ENCODE measurements around the gene TPRG1. TPM values are rescaled to one million over a fixed set of nuclear protein-coding genes. Genes with fewer than 3 reads are reported as not detected.

TPRG1 gene
- polyA plus RNA-seq, 1 experiment, result 0.42 TPM

- POLR2A ChIA-PET, result no interaction called here
- no peaks in the 10 kb centered on the region for H3K9me3 ChIP-seq (ENCODE audit: control insufficient read depth, insufficient read depth, low read length)
Observed at GRCh38 chr3:189304465-189305351, 132.9 kb downstream of the TPRG1 start.

DNA sequence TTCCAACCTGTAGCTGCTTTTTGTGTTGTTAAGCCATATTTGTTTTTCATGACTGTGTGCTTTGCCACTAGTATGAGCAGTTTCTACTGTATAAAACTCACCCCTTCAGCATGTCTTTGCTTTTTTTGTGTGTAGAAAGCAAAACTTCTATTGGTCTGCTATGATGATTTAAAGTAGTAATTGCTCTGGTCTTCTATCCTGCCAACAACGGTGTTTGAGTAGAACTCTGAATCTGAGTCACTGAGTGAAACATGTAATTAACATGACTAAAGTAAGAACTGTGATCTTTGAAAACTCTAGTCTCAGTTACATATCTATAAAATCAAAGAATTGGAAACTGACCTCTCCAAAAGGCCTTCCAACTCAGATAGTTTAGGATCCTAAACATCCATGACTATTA is 133.6 kb downstream of the TPRG1 start:
- POLR2A ChIA-PET, result no interaction called here
- no peak overlapping the region for H3K27ac ChIP-seq (ENCODE audit: low read depth, low read length)
- no peak for TF ChIP-seq CTCF (IDR thresholded peaks at IDR 0.05; ENCODE audit: low read depth, low read length)

More at GRCh38 chr3:189304465-189305351, 132.9 kb downstream of the TPRG1 start:
- Histone ChIP-seq H3K27ac (ENCODE audit: low read depth, low read length) (no peak overlapping the region), H3K4me3 (ENCODE audit: low read depth, low read length) (no peak overlapping the region), H3K27me3 (ENCODE audit: control insufficient read depth, insufficient read depth, low read length) (no peaks in the 10 kb centered on the region)
- DNase-seq (ENCODE audit: low read depth, low spot score), result no peak
- no peak for TF ChIP-seq CTCF (IDR thresholded peaks at IDR 0.05; ENCODE audit: low read depth, low read length)
- CTCF ChIA-PET, result no interaction called here

DNA sequence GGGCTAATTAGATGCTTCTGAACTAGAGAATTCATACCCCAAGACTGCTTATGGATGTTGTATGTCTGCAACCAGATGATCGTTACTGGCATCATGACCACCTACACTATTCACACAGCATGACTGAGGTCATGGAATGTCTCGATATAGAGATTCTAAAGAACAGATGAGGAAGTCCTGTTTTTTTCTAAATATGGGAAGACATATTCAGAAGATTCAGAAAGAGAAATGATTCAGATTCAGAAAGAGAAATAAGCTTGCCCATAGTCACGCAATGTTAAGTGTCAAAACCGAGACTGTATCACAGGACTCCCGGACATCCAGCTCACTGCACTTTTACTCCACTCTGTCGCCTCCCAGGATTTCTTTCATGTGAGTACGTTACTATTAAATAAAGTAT is 136.2 kb downstream of the TPRG1 start:
- Histone ChIP-seq H3K4me3 (ENCODE audit: low read depth, low read length) (no peak overlapping the region), H3K27me3 (ENCODE audit: control insufficient read depth, insufficient read depth, low read length) (no peaks in the 10 kb centered on the region), H3K27ac (ENCODE audit: low read depth, low read length) (no peak overlapping the region), H3K9me3 (ENCODE audit: control insufficient read depth, insufficient read depth, low read length) (no peaks in the 10 kb centered on the region)
- TF ChIP-seq CTCF (IDR thresholded peaks at IDR 0.05; ENCODE audit: low read depth, low read length), result no peak
- POLR2A ChIA-PET, result no interaction called here
- no peak for DNase-seq (ENCODE audit: low read depth, low spot score)
- CTCF ChIA-PET, result no interaction called here

More for the DNA sequence above, 133.6 kb downstream of the TPRG1 start:
- Histone ChIP-seq H3K4me3 (ENCODE audit: low read depth, low read length) (no peak overlapping the region), H3K27me3 (ENCODE audit: control insufficient read depth, insufficient read depth, low read length) (no peaks in the 10 kb centered on the region), H3K9me3 (ENCODE audit: control insufficient read depth, insufficient read depth, low read length) (no peaks in the 10 kb centered on the region)
- no peak for DNase-seq (ENCODE audit: low read depth, low spot score)
- CTCF ChIA-PET, result no interaction called here

GRCh38 chr3:189308608-189309007 is 136.8 kb downstream of the TPRG1 start:
- CTCF ChIA-PET, result interaction anchor here (0.5 kb wide), 1 partner anchor 36 kb away, joined by 4 read pairs; no protein-coding TSS in a partner anchor
- no peaks in the 10 kb centered on the region for H3K9me3 ChIP-seq (ENCODE audit: control insufficient read depth, insufficient read depth, low read length)
- DNase-seq (ENCODE audit: low read depth, low spot score), result no peak
- H3K27ac ChIP-seq (ENCODE audit: low read depth, low read length), result no peak overlapping the region
- H3K27me3 ChIP-seq (ENCODE audit: control insufficient read depth, insufficient read depth, low read length), result no peaks in the 10 kb centered on the region
- no peak for TF ChIP-seq CTCF (IDR thresholded peaks at IDR 0.05; ENCODE audit: low read depth, low read length)
- POLR2A ChIA-PET, result no interaction called here
- no peak overlapping the region for H3K4me3 ChIP-seq (ENCODE audit: low read depth, low read length)

DNA sequence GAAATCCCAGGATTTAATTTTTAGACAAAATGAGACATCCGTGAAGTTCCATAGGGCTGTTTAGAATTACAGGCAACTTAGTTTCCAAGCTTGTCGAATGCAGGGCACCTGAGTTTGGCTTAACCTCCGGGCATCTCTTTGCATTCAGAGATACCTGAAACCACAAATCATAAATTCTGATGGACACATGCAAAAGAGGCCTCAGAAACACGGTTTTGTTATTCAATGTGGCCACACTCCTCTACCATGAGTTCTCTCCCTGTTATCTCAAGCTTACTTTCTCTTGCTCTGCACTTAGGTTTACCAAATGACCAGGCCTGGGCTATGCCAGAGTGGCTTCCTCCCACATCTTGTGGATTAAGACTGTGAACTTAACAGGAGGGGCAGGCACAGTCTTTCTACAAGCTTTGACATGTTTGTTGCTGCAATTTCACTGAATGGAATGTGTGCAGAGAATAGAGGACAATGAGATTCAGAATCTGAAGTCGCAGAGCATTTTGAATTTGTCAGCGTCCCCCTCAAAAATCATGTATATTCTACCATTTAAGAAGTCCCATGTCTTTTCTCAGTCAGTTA is 137.7 kb downstream of the TPRG1 start:
- Histone ChIP-seq H3K27me3 (ENCODE audit: control insufficient read depth, insufficient read depth, low read length) (no peaks in the 10 kb centered on the region), H3K9me3 (ENCODE audit: control insufficient read depth, insufficient read depth, low read length) (no peaks in the 10 kb centered on the region), H3K27ac (ENCODE audit: low read depth, low read length) (no peak overlapping the region), H3K4me3 (ENCODE audit: low read depth, low read length) (no peak overlapping the region)
- POLR2A ChIA-PET, result no interaction called here
- TF ChIP-seq CTCF (IDR thresholded peaks at IDR 0.05; ENCODE audit: low read depth, low read length), result no peak
- CTCF ChIA-PET, result interaction anchor here (0.5 kb wide), 1 partner anchor 37 kb away, joined by 4 read pairs; no protein-coding TSS in a partner anchor
- DNase-seq (ENCODE audit: low read depth, low spot score), result no peak

All from AG04450 (cell line).